Neural cell (in vitro differentiated cells): Measurements from ENCODE around the gene IL36A. TPM values are rescaled to one million over a fixed set of nuclear protein-coding genes. Genes with fewer than 3 reads are reported as not detected.

ENCODE experiments used
- H2AFZ ChIP-seq: fragments of 200-600, 300-800 bp; sonication (generic), shearing (Covaris generic); 2 replicates; pipeline ENCODE4 v1.6.0; 2014; ENCODE audit warnings: low read depth, mild to moderate bottlenecking, antibody characterized with exemption, low read length, moderate library complexity
- H3F3A ChIP-seq: fragments of 200-600 bp; shearing (Covaris generic); 2 replicates; pipeline ENCODE4 v1.6.1; 2016; ENCODE audit warnings: mild to moderate bottlenecking, moderate library complexity, mixed read lengths, antibody characterized with exemption, low read length; ENCODE audit not compliant: insufficient read depth, poor library complexity, severe bottlenecking
- H3K27ac ChIP-seq: fragments of 200-600, 300-800 bp; sonication (generic), shearing (Covaris generic); 2 replicates; pipeline ENCODE4 v1.5.1; 2014; ENCODE audit warnings: mild to moderate bottlenecking, low read length, moderate library complexity
- H3K27me3 ChIP-seq: fragments of 300-800, 200-600 bp; sonication (generic), shearing (Covaris generic); 2 replicates; pipeline ENCODE4 v1.6.0; 2014; ENCODE audit warnings: mild to moderate bottlenecking, low read depth, low read length, moderate library complexity; ENCODE audit not compliant: insufficient read depth
- H3K36me3 ChIP-seq: fragments of 300-800, 200-600 bp; sonication (generic), shearing (Covaris generic); 2 replicates; pipeline ENCODE4 v1.5.1; 2014; ENCODE audit warnings: mild to moderate bottlenecking, antibody characterized with exemption, low read length, moderate library complexity; ENCODE audit not compliant: insufficient read depth
- H3K4me2 ChIP-seq: fragments of 300-800, 200-600 bp; sonication (generic), shearing (Covaris generic); 2 replicates; pipeline ENCODE4 v1.6.0; 2014; ENCODE audit warnings: mild to moderate bottlenecking, low read length
- H3K4me3 ChIP-seq: fragments of 300-800, 200-600 bp; sonication (generic), shearing (Covaris generic); 2 replicates; pipeline ENCODE4 v1.5.1; 2014; ENCODE audit warnings: mild to moderate bottlenecking, low read length, moderate library complexity
- H3K79me2 ChIP-seq: fragments of 200-600 bp; shearing (Covaris generic); replicated peaks from 2 replicates; pipeline ENCODE4 v1.6.0; 2014; ENCODE audit warnings: mild to moderate bottlenecking, low read length, moderate library complexity; ENCODE audit not compliant: insufficient read depth
- H3K9ac ChIP-seq: fragments of 300-800, 200-600 bp; sonication (generic), shearing (Covaris generic); 2 replicates; pipeline ENCODE4 v1.6.1; 2016; ENCODE audit warnings: mild to moderate bottlenecking, low read length, mixed read lengths
- H3K9me2 ChIP-seq: fragments of 200-600 bp; shearing (Covaris generic); 2 replicates; pipeline ENCODE4 v1.6.1; 2016; ENCODE audit warnings: mild to moderate bottlenecking, low read length, mixed read lengths; ENCODE audit not compliant: insufficient read depth
- H3K9me3 ChIP-seq: fragments of 200-600, 300-800 bp; sonication (generic), shearing (Covaris generic); 2 replicates; pipeline ENCODE4 v1.6.1; 2016; ENCODE audit warnings: mild to moderate bottlenecking, mixed run types, low read length, moderate library complexity, mixed read lengths
- H4K20me1 ChIP-seq: fragments of 200-600 bp; shearing (Covaris generic); 2 replicates; pipeline ENCODE4 v1.6.1; 2016; ENCODE audit warnings: mild to moderate bottlenecking, mixed run types; ENCODE audit not compliant: insufficient read depth
- CTCF ChIP-seq: fragments of 450-650 bp; IDR thresholded peaks from 2 replicates; pipeline ENCODE4 v1.5.1; 2014; ENCODE audit warnings: antibody characterized with exemption, mild to moderate bottlenecking, moderate library complexity; ENCODE audit not compliant: poor library complexity, severe bottlenecking
- EP300 ChIP-seq: fragments of 450-650 bp; conservative IDR thresholded peaks from 2 replicates; pipeline ENCODE4 v1.6.1; 2014; ENCODE audit warnings: antibody characterized with exemption, mild to moderate bottlenecking, moderate library complexity; ENCODE audit not compliant: poor library complexity, severe bottlenecking
- EZH2 ChIP-seq: fragments of 200-600, 300-800 bp; shearing (Covaris generic), sonication (generic); IDR thresholded peaks from 2 replicates; pipeline ENCODE4 v1.6.1; 2014; ENCODE audit warnings: antibody characterized with exemption, low read length, borderline replicate concordance, mild to moderate bottlenecking; ENCODE audit not compliant: insufficient read depth, poor library complexity, severe bottlenecking
- MXI1 ChIP-seq: fragments of 450-650 bp; conservative IDR thresholded peaks from 2 replicates; pipeline ENCODE4 v1.6.1; 2014; ENCODE audit warnings: antibody characterized with exemption, mild to moderate bottlenecking; ENCODE audit not compliant: poor library complexity, severe bottlenecking
- POLR2AphosphoS5 ChIP-seq: IDR thresholded peaks from 2 replicates; pipeline ENCODE4 v1.6.1; 2012
- RAD21 ChIP-seq: fragments of 450-650 bp; conservative IDR thresholded peaks from 2 replicates; pipeline ENCODE4 v1.6.1; 2014; ENCODE audit warnings: antibody characterized with exemption, mild to moderate bottlenecking, moderate library complexity
- REST ChIP-seq: IDR thresholded peaks from 2 replicates; pipeline ENCODE4 v1.6.1; 2012; ENCODE audit warnings: borderline replicate concordance
- SMC3 ChIP-seq: fragments of 450-650 bp; conservative IDR thresholded peaks from 2 replicates; pipeline ENCODE4 v1.6.1; 2014; ENCODE audit warnings: antibody characterized with exemption, mild to moderate bottlenecking, moderate library complexity; ENCODE audit not compliant: poor library complexity
- TAF1 ChIP-seq: IDR thresholded peaks from 2 replicates; pipeline ENCODE4 v1.6.1; 2012; ENCODE audit warnings: low read depth
- polyA plus RNA-seq: library from polyadenylated mRNA; depleted of rRNA; stranded (reverse); fragments of >200 nt; gene quantifications from 2 replicates; pipeline ENCODE4 v1.2.3, GENCODE V29; 2014

The IL36A gene
- polyA plus RNA-seq, 1 donor from 2014 or later = not detected

DNA sequence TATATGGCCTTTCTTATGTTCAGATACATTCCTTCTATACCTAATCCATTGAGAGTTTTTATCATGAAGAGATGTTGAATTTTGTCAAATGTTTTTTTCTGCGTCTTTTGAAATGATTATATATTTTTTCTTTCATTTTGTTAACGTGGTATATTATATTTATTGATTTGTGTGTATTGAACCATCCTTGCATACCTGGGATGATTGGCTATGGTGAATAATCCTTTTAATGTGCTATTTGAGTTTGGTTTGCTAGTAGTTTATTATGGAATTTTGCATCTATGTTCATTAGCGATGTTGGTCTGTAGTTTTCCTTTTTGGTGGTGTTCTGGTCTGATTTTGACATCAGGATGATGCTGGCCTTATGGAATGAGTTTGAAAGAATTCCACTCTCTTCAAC is 15.6 kb upstream of the IL36A start:
- Histone ChIP-seq H3K27ac (no peak overlapping the region), H3K9me2 (no peaks in the 10 kb centered on the region), H3K79me2 (no peaks in the 10 kb centered on the region), H3K36me3 (no peaks in the 10 kb centered on the region), H3F3A (no peaks in the 10 kb centered on the region), H2AFZ (no peak overlapping the region), H3K27me3 (no peaks in the 10 kb centered on the region), H3K4me2 (no peak overlapping the region), H4K20me1 (no peaks in the 10 kb centered on the region), H3K9ac (no peak overlapping the region), H3K9me3 (no peaks in the 10 kb centered on the region), H3K4me3 (no peak overlapping the region)
- no peak for TF ChIP-seq MXI1
- no peak for TF ChIP-seq EZH2
- TF ChIP-seq CTCF = no peak
- TF ChIP-seq POLR2AphosphoS5 = no peak
- no peak for TF ChIP-seq REST

GRCh38 chr2:112993831-112994230 is 11.4 kb upstream of the IL36A start:
- Histone ChIP-seq H3F3A (no peaks in the 10 kb centered on the region), H3K9ac (no peak overlapping the region), H3K4me2 (no peak overlapping the region), H3K9me3 (no peaks in the 10 kb centered on the region), H2AFZ (no peak overlapping the region), H3K27ac (no peak overlapping the region), H3K36me3 (no peaks in the 10 kb centered on the region), H3K4me3 (no peak overlapping the region), H4K20me1 (no peaks in the 10 kb centered on the region), H3K9me2 (no peaks in the 10 kb centered on the region), H3K27me3 (no peaks in the 10 kb centered on the region), H3K79me2 (no peaks in the 10 kb centered on the region)
- TF ChIP-seq SMC3 = no peak
- no peak for TF ChIP-seq MXI1
- TF ChIP-seq POLR2AphosphoS5 = no peak
- TF ChIP-seq TAF1 = no peak
- TF ChIP-seq EP300 = no peak
- TF ChIP-seq CTCF = no peak
- TF ChIP-seq REST = no peak
- no peak for TF ChIP-seq RAD21
- TF ChIP-seq EZH2 = no peak
